Left colon (tissue), 2 donors: ENCODE measurements around the gene UTP11. TPM values are rescaled to one million over a fixed set of nuclear protein-coding genes. Genes with fewer than 3 reads are reported as not detected.
"Not testable (repeated sequence)": the region's sequence is repeated elsewhere in the genome, so short reads cannot be mapped to it uniquely, and the experiment has no call there.

Experiments
- ATAC-seq: fragments of 200-7000 bp; cut with Tn5 transposase; one replicate; pipeline ENCODE4 v1.9.1; 2020; ENCODE audit warnings: mild to moderate bottlenecking, moderate library complexity
- DNase-seq, 2 donors: peaks; one replicate each; pipeline ENCODE4 v3.0.0-alpha.2; 2020
- intact Hi-C, 2 donors: fragments of 100-400 bp; cut with DNase I in 1 of 2; cut with micrococcal nuclease in 1 of 2; formaldehyde crosslinking; loops; one replicate each; pipeline versions ENCODE4 v1.11.2 to v1.14.0; 2022; cut with DNase I, micrococcal nuclease
- total RNA-seq, 2 donors: library from RNA; stranded (reverse); fragmentation: NEBNext Ultra II Directional; extraction: Animal tissue kit (Norgen Biotek cat#: 25700); gene quantifications; one replicate each; pipeline ENCODE4 v1.2.1, GENCODE V29; 2021
- donor health status: DM: no; HTN: no; CAD: no.
- donor health status: DM: yes; HTN: yes; CAD: no.

Gene UTP11
- total RNA-seq, 2 donors from 2014 or later: 16.4 to 17.3 TPM

- intact Hi-C loops: no loop called here
- ATAC-seq (no peak), DNase-seq (no peak)
Measured at GRCh38 chr1:38025233-38025632, 12.7 kb downstream of the UTP11 start.

GRCh38 chr1:38025664-38026063 is 13.1 kb downstream of the UTP11 start:
- intact Hi-C loops: no loop called here
- no peak for DNase-seq
- no peak for ATAC-seq

GRCh38 chr1:38026592-38027200 is 14.2 kb downstream of the UTP11 start:
- ATAC-seq (peak; percentile 69), DNase-seq (peak in 1 of 2 donors; percentile 56)
- intact Hi-C loops: no loop called here

GRCh38 chr1:38027201-38028104 is 14.9 kb downstream of the UTP11 start:
- ATAC-seq (no peak), DNase-seq (no peak)
- intact Hi-C loops: no loop called here

GRCh38 chr1:38028105-38028591 is 15.6 kb downstream of the UTP11 start:
- intact Hi-C loops: no loop called here
- no peak for ATAC-seq

GRCh38 chr1:38028671-38029070 is 16.1 kb downstream of the UTP11 start:
- intact Hi-C loops: no loop called here
- ATAC-seq (no peak), DNase-seq (no peak)

More at GRCh38 chr1:38028105-38028591, 15.6 kb downstream of the UTP11 start:
- no peak for DNase-seq

GRCh38 chr1:38029081-38029681 is 16.6 kb downstream of the UTP11 start:
- peak; percentile 34 for ATAC-seq
- DNase-seq: no peak
- intact Hi-C loops: no loop called here

- ATAC-seq: peak; percentile 44
- DNase-seq: no peak
- intact Hi-C loops: no loop called here
Measured at GRCh38 chr1:38029685-38030511, 17.4 kb downstream of the UTP11 start.

- intact Hi-C loops: no loop called here
- ATAC-seq (no peak), DNase-seq (no peak)
Measured at GRCh38 chr1:38030596-38031512, 18.3 kb downstream of the UTP11 start.

GRCh38 chr1:38031513-38031866 is 19.0 kb downstream of the UTP11 start:
- intact Hi-C loops: no loop called here
- ATAC-seq (no peak), DNase-seq (no peak)

GRCh38 chr1:38032992-38033391 is 20.5 kb downstream of the UTP11 start:
- ATAC-seq, intact Hi-C loops, DNase-seq: not testable (repeated sequence)

GRCh38 chr1:38034871-38035270 is 22.3 kb downstream of the UTP11 start:
- intact Hi-C loops: no loop called here
- no peak for ATAC-seq

GRCh38 chr1:38037221-38037939 is 24.8 kb downstream of the UTP11 start:
- ATAC-seq (peak; percentile 45), DNase-seq (peak in 1 of 2 donors; percentile 32)
- intact Hi-C loops: no loop called here

More at GRCh38 chr1:38034871-38035270, 22.3 kb downstream of the UTP11 start:
- no peak for DNase-seq

GRCh38 chr1:38038861-38039260 is 26.3 kb downstream of the UTP11 start:
- no peak for DNase-seq
- ATAC-seq: no peak
- intact Hi-C loops: no loop called here

GRCh38 chr1:38039331-38040088 is 27.0 kb downstream of the UTP11 start:
- ATAC-seq (no peak), DNase-seq (no peak)
- intact Hi-C loops: no loop called here
